Smooth muscle cell of the brain vasculature (primary cell): Measurements from ENCODE around the gene BTN2A1.

Experiments
- DNase-seq: peaks from one replicate; pipeline ENCODE4 v3.0.0-alpha.2; 2012; ENCODE audit warnings: low read depth, low spot score

The BTN2A1 gene

GRCh38 chr6:26468829-26469228 is 11.1 kb downstream of the BTN2A1 start:
- no peak for DNase-seq

- no peak for DNase-seq
These were observed 12.9 kb downstream of the BTN2A1 start for GRCh38 chr6:26470643-26471042.

- no peak for DNase-seq
These were observed 14.2 kb downstream of the BTN2A1 start for GRCh38 chr6:26471970-26472369.

GRCh38 chr6:26472549-26473290 is 15.0 kb downstream of the BTN2A1 start:
- DNase-seq = no peak

GRCh38 chr6:26473429-26473757 is 15.6 kb downstream of the BTN2A1 start:
- no peak for DNase-seq

GRCh38 chr6:26473758-26474438 is 16.1 kb downstream of the BTN2A1 start:
- DNase-seq = peak; percentile 83

GRCh38 chr6:26474439-26474881 is 16.7 kb downstream of the BTN2A1 start:
- no peak for DNase-seq

- DNase-seq = no peak
These were observed 18.3 kb downstream of the BTN2A1 start for GRCh38 chr6:26475823-26476729.

- no peak for DNase-seq
These were observed 19.1 kb downstream of the BTN2A1 start for GRCh38 chr6:26476896-26477295.

- DNase-seq = no peak
These were observed 19.7 kb downstream of the BTN2A1 start for GRCh38 chr6:26477426-26477825.

GRCh38 chr6:26478100-26478984 is 20.6 kb downstream of the BTN2A1 start:
- no peak for DNase-seq

GRCh38 chr6:26478985-26479278 is 21.2 kb downstream of the BTN2A1 start:
- no peak for DNase-seq

GRCh38 chr6:26482338-26482737 is 24.6 kb downstream of the BTN2A1 start:
- no peak for DNase-seq

- no peak for DNase-seq
These were observed 26.0 kb downstream of the BTN2A1 start for GRCh38 chr6:26483727-26484126.

GRCh38 chr6:26484161-26484560 is 26.4 kb downstream of the BTN2A1 start:
- DNase-seq = no peak

- DNase-seq = no peak
These were observed 27.5 kb downstream of the BTN2A1 start for GRCh38 chr6:26485112-26485780.

- no peak for DNase-seq
These were observed 28.6 kb downstream of the BTN2A1 start for GRCh38 chr6:26486358-26486757.

- DNase-seq = no peak
These were observed 29.7 kb downstream of the BTN2A1 start for GRCh38 chr6:26487466-26487865.

- DNase-seq = no peak
These were observed 32.5 kb downstream of the BTN2A1 start for GRCh38 chr6:26489996-26490964.

GRCh38 chr6:26491604-26492003 is 33.8 kb downstream of the BTN2A1 start:
- DNase-seq = no peak
